GM21576 (cell line): ENCODE measurements around the gene SURF2.

Source experiments
- ATAC-seq: cut with Tn5 transposase; IDR thresholded peaks from one replicate; pipeline ENCODE4 v1.9.1; 2021; ENCODE audit warnings: mild to moderate bottlenecking, moderate library complexity; ENCODE audit not compliant: unreplicated experiment

The SURF2 gene

DNA sequence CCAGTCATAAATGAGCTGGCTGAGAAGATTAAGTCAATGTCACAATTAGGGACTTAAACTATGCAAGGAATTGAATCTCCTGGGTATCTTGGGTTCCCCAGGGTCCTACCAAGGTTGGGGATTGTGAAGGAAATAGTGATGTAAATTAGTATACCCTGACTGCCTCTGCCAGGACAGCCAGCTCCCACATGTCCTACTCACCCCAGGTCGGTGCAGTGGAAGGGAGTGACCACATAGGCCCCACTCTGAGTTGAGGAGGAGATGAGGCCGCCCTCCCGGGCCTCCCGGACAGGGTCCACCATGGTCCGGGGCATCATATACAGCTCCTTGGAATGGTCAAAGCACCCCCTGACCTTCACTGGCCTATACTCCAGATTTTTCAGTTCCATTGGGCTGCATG is 2.8 kb upstream of the SURF2 start:
- ATAC-seq: no peak

DNA sequence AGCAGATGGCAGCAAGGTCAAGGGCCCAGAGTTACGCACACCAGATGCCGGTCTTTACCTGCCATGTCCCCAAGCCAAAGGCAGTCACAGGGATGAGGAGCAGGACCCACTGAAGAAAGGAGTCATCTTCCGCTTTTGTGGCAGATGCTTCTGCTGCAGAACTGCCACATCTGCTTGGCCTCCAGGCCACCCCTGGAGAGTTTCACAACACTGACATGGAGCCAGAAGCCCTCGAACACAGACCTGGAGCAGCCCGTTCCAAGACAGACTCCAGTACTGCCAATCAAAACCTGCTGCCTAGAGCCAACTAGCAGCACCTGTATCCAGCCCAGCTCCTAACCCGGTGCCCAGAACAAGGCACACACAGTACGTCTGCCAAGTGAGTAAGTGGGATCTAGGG is 1.6 kb upstream of the SURF2 start:
- no peak for ATAC-seq

DNA sequence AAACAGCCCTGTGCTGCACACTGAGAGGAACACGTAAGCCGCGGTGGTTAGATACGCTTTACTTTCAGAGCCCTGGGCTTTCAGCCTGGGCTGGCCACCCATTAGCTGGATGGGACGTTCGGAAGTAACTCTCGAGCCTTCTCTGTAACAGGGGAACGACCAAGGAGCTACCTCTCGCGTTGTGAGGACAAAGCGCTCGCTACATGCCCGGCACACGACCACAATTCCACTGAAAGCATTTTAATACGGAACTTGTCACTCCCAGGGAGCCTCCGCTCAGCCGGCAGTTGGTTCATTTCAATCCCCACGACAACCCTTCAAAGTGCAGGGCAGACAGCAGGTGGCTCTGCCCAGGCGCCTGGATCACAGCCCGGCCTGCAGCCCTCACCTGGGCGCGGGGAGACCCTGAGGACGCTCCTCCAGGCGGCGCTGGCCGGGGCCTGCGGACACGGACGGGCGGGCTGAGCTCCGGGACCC is 431 bp upstream of the SURF2 start:
- peak; percentile 32 for ATAC-seq

DNA sequence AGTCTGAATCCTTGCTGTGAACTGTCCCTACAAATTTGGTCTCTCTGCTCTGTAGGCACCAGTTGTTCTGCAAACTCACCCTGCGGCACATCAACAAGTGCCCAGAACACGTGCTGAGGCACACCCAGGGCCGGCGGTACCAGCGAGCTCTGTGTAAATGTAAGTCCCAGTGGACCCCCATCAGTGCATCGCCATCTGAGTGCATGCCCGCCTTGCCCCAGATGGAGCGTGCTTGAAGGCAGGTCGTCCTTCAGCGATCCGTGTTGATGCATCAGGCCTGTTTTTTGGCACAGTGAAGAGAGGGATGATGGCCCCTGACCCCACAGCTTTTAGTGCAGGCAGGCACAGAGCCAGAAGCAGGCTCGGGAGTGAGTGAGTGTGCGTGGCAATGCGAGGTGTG is 1.3 kb downstream of the SURF2 start:
- ATAC-seq: no peak

DNA sequence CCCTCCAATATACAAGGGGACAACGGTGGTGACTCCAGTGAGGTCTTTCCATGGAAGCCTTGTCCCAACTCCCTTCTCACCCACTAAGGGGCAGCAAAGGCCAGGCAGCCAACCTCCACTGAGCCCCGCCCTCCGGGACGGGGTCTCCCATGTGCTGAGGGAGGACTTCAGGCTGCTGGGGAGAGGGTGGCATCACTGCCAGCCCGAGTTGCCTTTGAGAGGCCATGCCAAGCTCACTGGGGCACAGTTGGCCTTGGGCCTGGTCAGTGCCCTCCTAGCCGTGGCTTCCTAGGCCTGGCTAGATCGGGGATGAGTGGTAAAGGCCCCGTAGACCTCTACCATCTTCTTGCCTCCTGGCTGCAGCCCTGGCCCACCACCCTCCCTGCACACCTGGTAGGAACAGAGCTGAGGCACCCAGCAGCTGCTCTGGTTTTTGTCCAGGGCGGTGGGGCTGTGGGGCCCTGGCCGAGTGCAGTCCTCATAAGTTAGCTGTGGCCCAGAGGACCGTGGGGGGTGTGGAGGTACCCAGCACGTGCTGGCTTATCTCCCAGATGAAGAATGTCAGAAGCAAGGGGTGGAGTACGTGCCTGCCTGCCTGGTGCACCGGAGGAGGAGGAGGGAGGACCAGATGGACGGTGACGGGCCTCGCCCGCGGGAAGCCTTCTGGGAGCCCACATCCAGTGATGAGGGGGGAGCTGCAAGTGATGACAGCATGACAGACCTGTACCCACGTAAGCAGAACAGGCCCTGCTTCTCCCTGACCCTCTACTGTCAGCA is 3.2 kb downstream of the SURF2 start:
- no peak for ATAC-seq

DNA sequence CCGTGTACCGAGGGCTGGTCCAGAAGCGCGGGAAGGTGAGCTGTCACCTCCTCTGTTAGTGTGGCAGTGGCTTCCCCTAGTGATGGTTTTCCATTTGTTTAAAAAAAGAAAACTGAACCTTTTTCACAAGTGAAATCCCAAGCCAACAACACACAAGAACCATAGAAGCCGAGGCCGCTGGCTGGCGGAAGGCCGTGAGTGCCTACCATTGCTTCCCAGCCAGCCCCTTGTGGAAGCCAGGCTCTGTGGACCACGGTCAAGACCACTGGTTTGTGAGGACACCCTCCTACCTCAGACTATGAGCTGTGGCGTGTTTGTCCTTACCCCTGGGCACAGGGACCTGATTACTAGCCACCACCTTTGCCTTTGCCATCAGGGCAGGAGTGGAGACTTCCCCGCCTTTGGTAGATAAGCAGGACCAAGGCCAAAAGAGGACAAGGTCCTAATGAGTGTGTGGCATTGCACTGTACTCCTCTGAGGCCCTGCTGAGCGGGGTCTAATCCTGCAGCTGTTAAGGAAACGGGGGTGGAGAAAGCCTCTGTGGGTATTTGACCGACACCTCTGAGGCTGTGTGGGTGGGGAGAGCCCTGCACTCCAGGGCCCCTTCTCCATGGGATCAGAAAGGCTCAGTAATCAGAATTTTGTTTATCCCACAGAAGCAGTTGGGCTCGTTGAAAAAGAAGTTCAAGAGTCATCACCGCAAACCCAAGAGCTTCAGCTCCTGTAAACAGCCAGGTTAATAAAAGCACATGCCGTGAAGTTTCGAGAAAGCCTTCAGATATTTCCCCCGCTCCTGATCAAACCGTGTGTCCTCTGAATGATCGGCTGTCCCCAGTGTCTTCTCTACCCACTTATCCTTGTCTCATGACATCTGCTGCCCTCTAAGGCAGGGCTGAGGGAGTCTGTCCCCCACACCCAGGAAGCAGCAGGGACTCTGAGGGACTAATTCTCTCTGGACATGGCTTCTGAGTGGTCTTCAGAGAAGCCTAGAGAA is 4.3 kb downstream of the SURF2 start:
- no peak for ATAC-seq

DNA sequence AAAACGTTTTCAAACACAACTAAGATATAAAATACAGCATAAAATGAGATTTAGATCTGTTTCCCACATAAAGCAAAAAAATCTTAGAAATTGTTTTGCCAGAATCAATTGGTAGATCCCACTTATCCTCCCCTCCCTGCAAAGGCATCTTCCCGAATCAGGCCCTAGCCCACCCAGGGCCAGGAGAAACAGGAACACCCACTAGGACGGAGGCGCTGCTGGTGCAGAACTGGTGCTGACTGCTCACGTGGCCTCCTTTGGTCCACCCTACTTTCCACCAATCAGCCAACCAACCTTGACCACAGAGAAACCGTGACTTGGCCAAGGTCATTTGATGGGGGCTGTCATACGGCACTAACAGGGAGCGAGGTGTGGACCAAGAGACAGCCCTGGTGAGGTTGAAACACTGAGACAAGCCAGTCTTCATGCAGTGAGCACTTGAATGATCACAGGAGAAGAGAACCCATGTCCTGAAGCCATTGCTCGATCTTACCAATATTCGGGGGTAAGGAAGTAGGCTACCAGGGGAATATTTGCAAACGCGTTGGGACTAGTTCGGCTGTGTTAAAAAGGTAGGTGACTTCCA is 5.2 kb downstream of the SURF2 start:
- ATAC-seq: no peak

DNA sequence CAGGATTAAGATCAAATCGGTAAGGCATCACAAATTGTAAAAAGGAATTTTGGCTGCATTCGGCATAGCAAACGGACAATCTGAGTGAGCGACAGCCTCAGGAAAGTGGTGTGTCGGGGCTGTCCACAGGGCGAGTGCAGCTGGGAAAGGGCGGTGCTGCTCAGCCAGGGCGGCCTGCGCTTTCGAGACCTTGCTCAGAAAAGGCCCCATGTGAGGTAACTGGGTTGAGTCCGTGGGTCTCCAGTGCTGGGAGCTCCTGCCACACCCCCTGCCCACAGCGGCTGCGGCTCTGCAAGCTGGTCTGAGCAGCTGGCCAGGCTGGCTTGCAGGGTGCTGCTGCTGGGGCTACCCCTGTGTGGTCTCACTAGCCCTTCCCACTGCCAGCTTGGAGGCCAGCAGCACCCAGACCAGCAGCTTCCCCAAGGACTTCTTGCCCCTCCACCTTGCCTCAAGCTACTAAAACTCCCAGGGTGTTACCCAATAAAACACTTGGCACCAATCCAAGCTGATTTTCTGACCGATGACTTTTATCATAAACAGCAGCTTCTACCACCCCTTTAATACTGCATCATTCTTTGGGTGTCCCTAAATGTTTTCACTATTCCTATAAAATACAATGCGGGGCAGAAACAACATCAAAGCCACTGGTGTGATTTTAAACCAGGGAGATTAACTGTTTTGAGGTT is 6.2 kb downstream of the SURF2 start:
- no peak for ATAC-seq

DNA sequence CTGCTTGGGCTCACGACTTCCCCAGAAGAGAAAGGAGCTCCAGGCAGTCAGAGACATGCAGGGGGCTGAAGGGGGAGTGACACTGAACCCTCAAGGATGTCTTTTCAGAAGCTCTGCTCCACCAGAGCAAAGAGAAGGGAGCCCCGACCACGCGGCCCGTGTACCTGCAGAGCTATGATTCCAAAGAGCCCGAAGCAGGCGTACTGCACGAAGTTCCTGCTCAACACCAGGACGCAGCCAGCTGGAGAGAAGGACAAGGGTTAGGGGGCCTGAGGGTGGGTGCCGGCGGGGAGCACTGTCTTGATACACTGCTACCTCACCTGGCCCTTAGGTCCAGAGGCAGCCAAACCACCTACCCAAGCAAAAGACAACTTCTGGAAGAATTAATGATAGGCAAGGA is 10.1 kb downstream of the SURF2 start:
- ATAC-seq: no peak

DNA sequence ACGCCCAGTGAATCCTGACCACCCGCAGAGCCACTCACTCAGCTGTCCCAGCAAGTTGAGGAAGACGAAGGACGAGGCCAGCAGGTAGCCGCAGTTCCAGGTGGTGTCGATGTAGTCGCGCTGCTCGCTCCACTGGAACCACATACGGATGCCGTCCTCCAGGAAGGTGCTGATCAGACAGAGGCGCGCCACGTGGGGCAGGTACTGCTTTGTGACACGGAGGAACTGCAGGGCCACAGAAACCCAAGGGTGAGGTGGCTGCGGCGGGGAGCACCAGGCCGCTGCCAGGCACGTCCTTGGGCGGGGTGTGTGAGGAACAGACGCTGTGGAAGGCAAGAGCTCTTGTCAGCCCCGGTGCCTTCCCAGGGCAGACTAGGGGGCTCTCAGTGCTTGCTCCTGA is 10.9 kb downstream of the SURF2 start:
- no peak for ATAC-seq

DNA sequence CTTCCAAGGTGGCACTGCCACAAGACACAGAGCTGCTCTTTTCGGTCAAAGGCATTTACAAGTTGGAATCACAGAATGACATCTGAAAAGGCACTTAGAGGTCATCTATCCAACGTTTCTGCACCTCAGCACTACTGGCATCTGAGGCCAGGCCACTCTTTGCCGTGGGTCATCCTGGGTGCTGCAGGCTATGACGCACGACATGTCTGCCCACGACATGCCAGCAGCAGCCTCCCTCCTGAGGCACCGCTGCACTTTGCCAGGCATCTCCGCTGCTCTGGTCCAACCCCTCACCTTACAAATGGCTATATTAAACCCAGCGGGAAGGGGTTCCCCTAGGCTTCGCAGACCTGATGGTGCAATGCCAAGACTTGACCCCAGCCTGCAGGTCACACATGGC is 11.4 kb downstream of the SURF2 start:
- ATAC-seq: no peak

DNA sequence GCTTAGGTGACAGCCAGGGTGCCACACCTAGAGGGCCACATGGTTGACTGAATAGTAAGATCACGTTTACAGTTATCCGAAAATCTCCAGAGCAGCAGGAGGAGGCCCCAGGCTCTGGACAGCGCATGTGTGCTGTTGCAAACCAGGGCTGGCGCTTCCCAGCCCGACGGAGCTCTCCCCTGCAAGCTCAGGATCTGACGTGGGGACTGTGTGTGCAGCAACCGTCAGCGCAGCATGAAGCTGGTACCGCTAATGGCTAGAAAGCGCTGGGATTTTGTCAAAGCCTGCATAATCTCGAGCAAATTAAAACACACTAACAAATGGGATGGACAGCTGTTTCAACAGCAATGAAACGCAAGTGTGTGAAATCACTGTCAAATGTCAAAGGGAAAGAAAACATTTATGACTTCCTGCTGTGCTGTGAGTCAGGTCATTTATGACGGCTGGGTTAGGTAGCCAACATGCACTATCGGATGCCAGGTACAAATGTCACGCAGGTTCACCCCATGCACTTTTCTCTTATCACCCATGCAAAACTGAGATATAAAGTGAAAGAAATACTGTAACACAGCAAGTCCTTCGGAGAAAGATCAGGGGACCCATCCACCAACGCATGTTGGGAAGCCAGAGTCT is 12.0 kb downstream of the SURF2 start:
- ATAC-seq: no peak

DNA sequence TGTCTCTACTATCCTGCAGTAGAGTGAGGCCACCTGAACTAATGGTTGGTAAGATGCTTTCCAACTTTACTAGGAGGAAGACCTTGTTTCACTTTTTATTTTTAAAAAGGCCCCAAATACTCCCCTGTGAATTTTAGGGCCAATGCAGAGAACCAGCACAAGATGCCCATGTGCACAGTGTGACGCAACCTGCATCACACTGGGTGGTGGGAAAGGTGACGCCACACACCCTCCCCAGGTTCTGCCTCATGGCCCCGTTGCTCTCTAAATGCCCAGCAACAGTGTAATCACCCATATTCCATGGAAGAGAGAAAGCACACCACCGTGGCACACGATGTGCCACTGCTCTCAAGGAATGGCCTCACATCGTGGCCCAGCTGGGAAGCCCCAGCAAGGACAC is 13.1 kb downstream of the SURF2 start:
- ATAC-seq: no peak

DNA sequence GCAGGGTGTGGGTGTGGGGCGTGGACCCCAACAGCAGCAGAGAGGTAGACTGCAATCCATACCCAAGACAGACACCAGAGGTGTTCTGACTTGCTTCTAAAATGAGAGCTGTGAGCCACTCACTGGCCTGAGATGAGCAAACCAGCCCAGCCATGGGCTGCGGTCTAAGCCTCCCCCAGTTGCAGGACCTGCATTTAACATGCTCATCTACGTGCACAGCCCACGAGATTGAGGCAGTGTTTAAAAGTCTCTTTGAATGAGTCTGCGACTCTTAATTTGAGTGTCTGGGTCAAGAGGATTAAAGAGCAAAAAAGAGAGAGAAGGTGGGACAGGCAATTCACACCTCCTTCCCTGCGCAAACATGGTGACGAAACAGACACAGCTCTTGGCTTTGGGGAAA is 13.6 kb downstream of the SURF2 start:
- no peak for ATAC-seq

DNA sequence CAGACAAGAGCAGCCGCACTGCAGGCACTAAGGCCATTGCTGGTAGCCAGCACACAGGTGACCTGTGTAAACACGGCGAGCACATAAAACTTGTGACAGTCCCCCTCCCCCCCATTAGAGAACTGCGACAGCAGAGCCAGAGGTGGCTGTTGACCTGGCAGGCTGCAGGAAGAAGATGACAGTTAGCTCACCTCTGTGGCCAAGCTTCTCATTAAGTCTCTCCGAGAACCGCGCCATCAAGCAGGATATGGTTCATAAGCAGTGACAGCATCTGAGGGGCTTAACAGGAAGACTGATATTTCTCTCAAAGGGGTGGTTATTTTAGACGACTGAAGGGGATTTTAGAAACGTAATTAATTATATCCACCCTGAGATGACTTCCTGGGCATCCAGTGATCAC is 14.3 kb downstream of the SURF2 start:
- ATAC-seq: no peak

DNA sequence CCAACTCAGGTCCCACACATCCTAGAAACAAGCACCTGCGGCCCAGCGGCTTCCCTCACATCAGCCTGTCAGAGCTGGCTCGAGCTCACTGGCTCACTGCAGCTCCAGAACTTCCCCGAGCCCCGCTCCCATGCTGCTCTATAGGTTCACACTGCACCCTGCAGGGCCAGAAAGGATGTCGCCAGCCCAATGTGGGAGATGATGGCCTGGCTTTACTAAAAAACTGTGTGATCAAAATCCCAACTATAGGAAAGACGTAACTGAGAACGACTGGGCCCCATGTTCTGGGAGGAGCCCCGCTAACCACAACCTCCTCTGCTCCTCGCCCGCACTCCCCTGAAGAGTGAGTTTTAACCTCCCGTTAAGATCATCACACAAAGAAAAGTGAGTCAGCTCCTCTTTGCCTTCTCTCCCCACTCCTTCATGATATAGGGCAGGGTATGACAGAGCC is 14.9 kb downstream of the SURF2 start:
- ATAC-seq: no peak

DNA sequence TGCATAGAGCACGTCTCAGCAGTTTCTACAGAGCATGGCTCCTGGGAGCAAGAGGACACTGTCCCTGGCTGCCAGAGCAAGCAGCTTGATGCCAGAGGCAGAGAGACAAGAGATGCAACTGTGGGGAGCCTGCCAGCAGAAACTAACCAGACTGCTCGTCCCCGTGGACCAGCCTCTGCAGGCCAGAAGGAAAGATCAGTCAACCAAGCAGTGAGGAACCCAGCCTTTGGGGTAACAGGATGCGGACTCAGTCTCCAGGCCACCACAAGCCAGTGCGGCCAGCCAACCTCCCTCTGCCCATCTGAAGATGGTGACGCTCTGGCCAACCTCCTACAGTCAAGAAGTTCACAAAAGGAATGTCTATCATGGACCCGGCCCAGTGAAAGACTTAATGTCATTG is 15.8 kb downstream of the SURF2 start:
- no peak for ATAC-seq

DNA sequence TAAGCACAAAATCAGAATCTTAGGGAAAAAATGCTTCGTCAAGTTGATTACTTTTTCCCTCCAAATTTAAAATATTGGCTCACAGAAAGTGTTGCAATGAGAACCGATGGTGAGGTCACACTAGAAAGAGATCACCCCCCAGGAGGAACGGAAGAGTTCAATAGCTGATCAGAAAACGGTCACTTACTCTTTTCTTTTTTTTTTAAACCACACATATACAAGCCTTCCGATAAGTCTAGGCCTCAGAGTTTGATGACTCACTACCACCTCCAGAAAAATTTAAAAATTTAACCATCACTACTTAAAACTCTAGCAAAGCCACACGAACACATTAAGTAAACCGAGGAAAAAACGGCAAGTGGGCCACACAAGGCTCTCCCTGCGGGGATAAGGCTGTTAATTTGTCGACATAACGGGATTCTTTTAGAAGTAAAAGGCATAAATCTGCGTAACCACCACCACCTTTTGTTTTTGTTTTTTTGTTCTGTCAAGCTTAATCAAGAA is 18.3 kb downstream of the SURF2 start:
- no peak for ATAC-seq

DNA sequence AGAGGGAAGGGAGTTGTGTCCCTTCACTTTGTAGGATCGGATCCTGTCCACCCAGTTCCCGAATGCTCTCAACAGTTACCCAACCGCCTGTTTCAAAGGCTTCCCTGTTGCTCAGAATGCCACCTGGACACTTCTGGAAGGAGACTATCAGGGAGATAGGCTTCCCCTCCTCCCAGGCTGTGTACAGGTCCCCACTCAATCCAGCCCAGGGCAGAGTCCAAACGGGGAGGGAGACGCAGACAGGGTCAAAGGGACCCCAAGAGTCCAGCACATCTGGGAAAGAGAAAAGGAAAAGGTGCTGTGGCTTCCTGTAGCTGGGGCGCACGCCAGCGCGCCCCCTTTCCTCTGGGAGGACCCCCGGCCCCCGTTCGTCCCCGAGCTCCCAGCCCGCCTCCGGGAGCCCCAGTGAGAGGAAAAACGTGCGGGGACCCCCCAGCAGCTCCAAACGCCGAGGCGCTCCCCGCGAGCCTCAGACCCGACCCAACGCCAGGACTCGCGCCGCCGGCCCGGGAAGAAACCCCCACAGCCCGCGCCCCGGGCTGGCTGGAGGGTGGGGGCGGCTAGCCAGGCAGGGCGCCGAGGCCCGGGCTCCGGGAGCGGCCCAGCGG is 18.9 kb downstream of the SURF2 start:
- peak; percentile 10 for ATAC-seq
